ENCODE measurements around the gene BAZ1B. TPM values are rescaled to one million over a fixed set of nuclear protein-coding genes. Genes with fewer than 3 reads are reported as not detected.
A peak's percentile ranks its signal among the peaks of the same experiment; 100 is the strongest.

The BAZ1B gene
- total RNA-seq, 1 experiment from 2014 or later = 107 TPM

- H3K9me3 ChIP-seq (ENCODE audit: control insufficient read depth, insufficient read depth, low read depth, low read length) = no peaks in the 10 kb centered on the region
- peak overlapping the region; percentile 20 to 59 for H3K4me3 ChIP-seq (ENCODE audit: low read depth in 2 of 2, low read length in 2 of 2)
- H3K36me3 ChIP-seq (ENCODE audit: control insufficient read depth, insufficient read depth, low read length) = no peaks in the 10 kb centered on the region; the same call in 1 of the 2 replicates
- H3K27me3 ChIP-seq (ENCODE audit: control insufficient read depth, insufficient read depth, low read length) = no peaks in the 10 kb centered on the region
- CTCF ChIA-PET = interaction anchor here (1.6 kb wide), 1 partner anchor 41 kb away, joined by 5 read pairs; no protein-coding TSS in a partner anchor
- intact Hi-C loops (cut with micrococcal nuclease; ENCODE audit: unreplicated experiment) (no loop called here), in situ Hi-C loops (cut with HindIII; ENCODE audit: low pct_unique_long_range_greater_than_20kb, low sequenced_read_pairs) (no loop called here)
- no peak for DNase-seq (ENCODE audit: low read depth, low spot score)
- H3K27ac ChIP-seq (ENCODE audit: low read length) = no peak overlapping the region; the same call in 1 of the 2 replicates
- ATAC-seq = peak; percentile 28; the same call in 1 of the 2 replicates
- BruUV-seq (replicated peaks) = no TSS peak
- POLR2A ChIA-PET = interaction anchor here (0.6 kb wide), 1 partner anchor 19 kb away, joined by 4 read pairs; no protein-coding TSS in a partner anchor
- no peaks in the 10 kb centered on the region for H3K4me1 ChIP-seq (ENCODE audit: control insufficient read depth, insufficient read depth, low read length)
- TF ChIP-seq CTCF (IDR thresholded peaks at IDR 0.05) (no peak), REST (IDR thresholded peaks at IDR 0.05; ENCODE audit: insufficient read depth in 1 of 2, low read depth in 2 of 2, low read length in 1 of 2) (no peak), TCF7L2 (IDR thresholded peaks at IDR 0.05; ENCODE audit: low read depth, low read length) (no peak), POLR2AphosphoS5 (IDR thresholded peaks at IDR 0.05; ENCODE audit: low read depth, low read length) (no peak), SIN3A (IDR thresholded peaks at IDR 0.05; ENCODE audit: borderline replicate concordance, insufficient read depth, low read depth, low read length) (no peak)
Observed at GRCh38 chr7:73565675-73566340, 43.7 kb upstream of the BAZ1B start.

- intact Hi-C loops (cut with micrococcal nuclease; ENCODE audit: unreplicated experiment) = no loop called here
- no peaks in the 10 kb centered on the region for H3K36me3 ChIP-seq (ENCODE audit: control insufficient read depth, insufficient read depth, low read length)
- H3K27me3 ChIP-seq (ENCODE audit: control insufficient read depth, insufficient read depth, low read length) = no peaks in the 10 kb centered on the region
- CTCF ChIA-PET = no interaction called here
- peaks cover 11% of the 10 kb centered on the region for H3K4me1 ChIP-seq (ENCODE audit: control insufficient read depth, insufficient read depth, low read length)
- ATAC-seq (no peak), DNase-seq (ENCODE audit: low read depth, low spot score) (peak; percentile 42)
- H3K4me3 ChIP-seq (ENCODE audit: low read depth in 2 of 2, low read length in 2 of 2) = no peak overlapping the region
- POLR2A ChIA-PET = no interaction called here
- no peaks in the 10 kb centered on the region for H3K9me3 ChIP-seq (ENCODE audit: control insufficient read depth, insufficient read depth, low read depth, low read length)
- no TSS peak for BruUV-seq (replicated peaks)
- no peak overlapping the region for H3K27ac ChIP-seq (ENCODE audit: low read length)
- TF ChIP-seq CTCF (IDR thresholded peaks at IDR 0.05) (no peak), TCF7L2 (IDR thresholded peaks at IDR 0.05; ENCODE audit: low read depth, low read length) (no peak), POLR2AphosphoS5 (IDR thresholded peaks at IDR 0.05; ENCODE audit: low read depth, low read length) (no peak), SIN3A (IDR thresholded peaks at IDR 0.05; ENCODE audit: borderline replicate concordance, insufficient read depth, low read depth, low read length) (no peak)
- in situ Hi-C loops (cut with HindIII; ENCODE audit: low pct_unique_long_range_greater_than_20kb, low sequenced_read_pairs) = no loop called here
Observed at GRCh38 chr7:73560109-73560835, 38.2 kb upstream of the BAZ1B start.
